HEK293 (cell line): Measurements from ENCODE around the gene UBALD1.
A peak's percentile ranks its signal among the peaks of the same experiment; 100 is the strongest.

Source experiments
- CTCF ChIA-PET: fragments of 350-600 bp; formaldehyde crosslinking; extraction: SDS; loops from one replicate; lab custom pipeline; 2021; ENCODE audit warnings: antibody characterized with exemption; lab: Yijun Ruan, JAX
- POLR2A ChIA-PET: fragments of 300-600 bp; formaldehyde crosslinking; extraction: SDS; loops from one replicate; lab custom pipeline; 2020; ENCODE audit warnings: antibody characterized with exemption, inconsistent platforms; lab: Yijun Ruan, JAX
- H3K27ac ChIP-seq: fragments of 200-500 bp; sonication (Bioruptor generic); 2 replicates; pipeline ENCODE4 v1.5.1; 2014; ENCODE audit warnings: low read depth, low read length, control low read depth, inconsistent platforms; ENCODE audit errors: extremely low read depth
- H3K36me3 ChIP-seq, 2 experiments: fragments of 200-500 bp in 1 of 2; sonication (Bioruptor generic) in 1 of 2; 1 replicate in 1 of 2; 2 replicates in 1 of 2; pipeline ENCODE4 v1.5.1; 2014 to 2017; ENCODE audit warnings: inconsistent platforms in 2 of 2, low read length in 2 of 2; ENCODE audit not compliant: control insufficient read depth in 2 of 2, insufficient read depth in 1 of 2
- H3K4me1 ChIP-seq: fragments of 200-500 bp; sonication (Bioruptor generic); 2 replicates; pipeline ENCODE4 v1.5.1; 2014; ENCODE audit warnings: mild to moderate bottlenecking, low read length, inconsistent platforms; ENCODE audit not compliant: control insufficient read depth, insufficient read depth
- H3K4me3 ChIP-seq: 2 replicates; pipeline ENCODE4 v1.5.1; 2011; ENCODE audit warnings: low read depth, mild to moderate bottlenecking, control low read depth, low read length, moderate library complexity
- H3K9me3 ChIP-seq: fragments of 200-500 bp; sonication (Bioruptor generic); 2 replicates; pipeline ENCODE4 v1.5.1; 2014; ENCODE audit warnings: low read depth, low read length, inconsistent platforms; ENCODE audit not compliant: control insufficient read depth, insufficient read depth
- AEBP2 ChIP-seq: fragments of 450-650 bp; formaldehyde crosslinking; IDR thresholded peaks from 2 replicates; pipeline ENCODE4 v1.5.1; 2016; ENCODE audit warnings: missing biosample characterization, missing genetic modification characterization, borderline replicate concordance
- CTCF ChIP-seq: fragments of 450-650 bp; formaldehyde crosslinking; IDR thresholded peaks from 2 replicates; pipeline ENCODE4 v1.5.1; 2016; ENCODE audit warnings: missing biosample characterization, missing genetic modification characterization
- OVOL3 ChIP-seq: fragments of 450-650 bp; formaldehyde crosslinking; IDR thresholded peaks from 2 replicates; pipeline ENCODE4 v1.5.1; 2016; ENCODE audit warnings: missing biosample characterization, missing genetic modification characterization
- PRDM1 ChIP-seq: fragments of 450-650 bp; formaldehyde crosslinking; IDR thresholded peaks from 2 replicates; pipeline ENCODE4; 2016; ENCODE audit warnings: missing biosample characterization, missing genetic modification characterization
- TCF7L2 ChIP-seq: IDR thresholded peaks from 2 replicates; pipeline ENCODE4 v1.6.1; 2011; ENCODE audit warnings: low read depth, mild to moderate bottlenecking, inconsistent platforms, low read length, moderate library complexity, borderline replicate concordance
- ZBTB10 ChIP-seq: fragments of 450-650 bp; formaldehyde crosslinking; IDR thresholded peaks from 2 replicates; pipeline ENCODE4 v1.5.1; 2016; ENCODE audit warnings: missing biosample characterization, missing genetic modification characterization
- ZFP37 ChIP-seq: fragments of 450-650 bp; formaldehyde crosslinking; IDR thresholded peaks from 2 replicates; pipeline ENCODE4 v1.5.1; 2016; ENCODE audit warnings: missing biosample characterization, missing genetic modification characterization
- ZNF10 ChIP-seq: fragments of 450-650 bp; formaldehyde crosslinking; IDR thresholded peaks from 2 replicates; pipeline ENCODE4 v1.5.1; 2017; ENCODE audit warnings: missing biosample characterization, missing genetic modification characterization
- ZNF157 ChIP-seq: fragments of 450-650 bp; formaldehyde crosslinking; IDR thresholded peaks from 2 replicates; pipeline ENCODE4 v1.5.1; 2016; ENCODE audit warnings: missing biosample characterization, missing genetic modification characterization
- ZNF2 ChIP-seq: fragments of 450-650 bp; formaldehyde crosslinking; IDR thresholded peaks from 2 replicates; pipeline ENCODE4 v1.5.1; 2016; ENCODE audit warnings: missing biosample characterization, missing genetic modification characterization
- ZNF24 ChIP-seq: fragments of 450-650 bp; formaldehyde crosslinking; IDR thresholded peaks from 2 replicates; pipeline ENCODE4 v1.5.1; 2016; ENCODE audit warnings: missing biosample characterization, missing genetic modification characterization
- ZNF26 ChIP-seq: fragments of 450-650 bp; formaldehyde crosslinking; IDR thresholded peaks from 2 replicates; pipeline ENCODE4 v1.5.1; 2016; ENCODE audit warnings: missing biosample characterization, missing genetic modification characterization
- ZNF423 ChIP-seq: fragments of 450-650 bp; formaldehyde crosslinking; IDR thresholded peaks from 2 replicates; pipeline ENCODE4 v1.5.1; 2016; ENCODE audit warnings: missing biosample characterization, missing genetic modification characterization
- ZNF433 ChIP-seq: fragments of 450-650 bp; formaldehyde crosslinking; IDR thresholded peaks from 2 replicates; pipeline ENCODE4 v1.5.1; 2016; ENCODE audit warnings: missing biosample characterization, missing genetic modification characterization, low read depth
- ZNF529 ChIP-seq: fragments of 450-650 bp; formaldehyde crosslinking; IDR thresholded peaks from 2 replicates; pipeline ENCODE4 v1.5.1; 2017; ENCODE audit warnings: missing genetic modification characterization, missing biosample characterization; ENCODE audit not compliant: insufficient replicate concordance
- ZNF544 ChIP-seq: fragments of 450-650 bp; formaldehyde crosslinking; IDR thresholded peaks from 2 replicates; pipeline ENCODE4 v1.5.0; 2017; ENCODE audit warnings: missing biosample characterization, missing genetic modification characterization
- ZNF626 ChIP-seq: fragments of 450-650 bp; sonication (Bioruptor Pico); formaldehyde crosslinking; IDR thresholded peaks from 2 replicates; pipeline ENCODE4 v1.5.1; 2018; ENCODE audit warnings: missing biosample characterization, missing genetic modification characterization, inconsistent platforms
- ZNF639 ChIP-seq: fragments of 450-650 bp; formaldehyde crosslinking; IDR thresholded peaks from 2 replicates; pipeline ENCODE4 v1.5.1; 2016; ENCODE audit warnings: missing biosample characterization, missing genetic modification characterization
- ZNF677 ChIP-seq: fragments of 450-650 bp; IDR thresholded peaks from 2 replicates; pipeline ENCODE4 v1.5.0; 2018; ENCODE audit warnings: missing biosample characterization, mild to moderate bottlenecking, missing genetic modification characterization, moderate library complexity
- ZNF785 ChIP-seq: fragments of 450-650 bp; formaldehyde crosslinking; IDR thresholded peaks from 2 replicates; pipeline ENCODE4 v1.5.1; 2016; ENCODE audit warnings: missing biosample characterization, missing genetic modification characterization
- ZNF791 ChIP-seq: fragments of 450-650 bp; formaldehyde crosslinking; IDR thresholded peaks from 2 replicates; pipeline ENCODE4 v1.5.1; 2016; ENCODE audit warnings: missing biosample characterization, missing genetic modification characterization
- ZNF837 ChIP-seq: fragments of 450-650 bp; formaldehyde crosslinking; IDR thresholded peaks from 2 replicates; pipeline ENCODE4 v1.5.1; 2016; ENCODE audit warnings: missing biosample characterization, missing genetic modification characterization
- ZNF843 ChIP-seq: fragments of 450-650 bp; formaldehyde crosslinking; IDR thresholded peaks from 2 replicates; pipeline ENCODE4 v1.5.1; 2016; ENCODE audit warnings: missing biosample characterization, missing genetic modification characterization
- ZSCAN18 ChIP-seq: fragments of 450-650 bp; formaldehyde crosslinking; IDR thresholded peaks from 2 replicates; pipeline ENCODE4 v1.5.1; 2016; ENCODE audit warnings: missing biosample characterization, missing genetic modification characterization

Gene UBALD1

GRCh38 chr16:4607841-4608703 is 6.6 kb downstream of the UBALD1 start:
- CTCF ChIA-PET = interaction anchor here (0.6 to 1.1 kb wide), 3 partner anchors 11 to 742 kb away, joined by 3 to 6 read pairs (median 5); no protein-coding TSS in a partner anchor
- Histone ChIP-seq H3K27ac (no peak overlapping the region), H3K4me1 (no peaks in the 10 kb centered on the region), H3K9me3 (no peaks in the 10 kb centered on the region), H3K36me3 (peaks cover 0 to 24% of the 10 kb centered on the region in 2 experiments; a peak in 1 of 3 replicates), H3K4me3 (no peak overlapping the region)
- POLR2A ChIA-PET = no interaction called here
- TF ChIP-seq ZNF639 = no peak
- TF ChIP-seq ZNF2 (tag by site-specific recombination) = no peak
- TF ChIP-seq TCF7L2 = no peak
- no peak for TF ChIP-seq ZNF433 (tag by site-specific recombination)
- TF ChIP-seq ZNF10 = peak; percentile 69; the same call in 1 of the 2 replicates
- TF ChIP-seq ZNF544 (tag by site-specific recombination) = no peak
- no peak for TF ChIP-seq PRDM1 (tag by site-specific recombination)
- no peak for TF ChIP-seq ZNF529

- POLR2A ChIA-PET = interaction anchor here (1.2 kb wide), 1 partner anchor 10 kb away, joined by 4 read pairs; no protein-coding TSS in a partner anchor
- CTCF ChIA-PET = interaction anchor here (0.6 kb wide), 1 partner anchor 100 kb away, joined by 3 read pairs; no protein-coding TSS in a partner anchor
- no peak for TF ChIP-seq ZBTB10 (tag by site-specific recombination)
- TF ChIP-seq ZNF791 (tag by site-specific recombination) = no peak
- no peak for TF ChIP-seq OVOL3 (tag by site-specific recombination)
- no peak for TF ChIP-seq ZFP37 (tag by site-specific recombination)
- no peak for TF ChIP-seq ZNF626 (tag by site-specific recombination)
- TF ChIP-seq ZNF157 (tag by site-specific recombination) = no peak
- no peak for TF ChIP-seq ZNF10
- no peak for TF ChIP-seq ZNF785 (tag by site-specific recombination)
- TF ChIP-seq ZNF677 (tag by site-specific recombination) = no peak
- no peak for TF ChIP-seq ZNF837
- TF ChIP-seq ZSCAN18 = no peak
- no peak for TF ChIP-seq ZNF24 (tag by site-specific recombination)
- no peak for TF ChIP-seq AEBP2 (tag by site-specific recombination)
- no peak for TF ChIP-seq ZNF26 (tag by site-specific recombination)
- no peak for TF ChIP-seq ZNF423 (tag by site-specific recombination)
- TF ChIP-seq ZNF843 = no peak
- TF ChIP-seq CTCF (tag by site-specific recombination) = no peak
Measured at GRCh38 chr16:4606354-4606753, 8.3 kb downstream of the UBALD1 start.

More at GRCh38 chr16:4606354-4606753, 8.3 kb downstream of the UBALD1 start:
- Histone ChIP-seq H3K4me1 (no peaks in the 10 kb centered on the region), H3K4me3 (no peak overlapping the region), H3K27ac (no peak overlapping the region), H3K9me3 (no peaks in the 10 kb centered on the region), H3K36me3 (peaks cover 0 to 24% of the 10 kb centered on the region in 2 experiments; a peak in 1 of 3 replicates)
